GM21390 (cell line): ENCODE measurements around the gene TMEM86A.

ENCODE experiments used
- ATAC-seq: cut with Tn5 transposase; IDR thresholded peaks from one replicate; pipeline ENCODE4 v1.9.1; 2021; ENCODE audit not compliant: unreplicated experiment

Gene TMEM86A

DNA sequence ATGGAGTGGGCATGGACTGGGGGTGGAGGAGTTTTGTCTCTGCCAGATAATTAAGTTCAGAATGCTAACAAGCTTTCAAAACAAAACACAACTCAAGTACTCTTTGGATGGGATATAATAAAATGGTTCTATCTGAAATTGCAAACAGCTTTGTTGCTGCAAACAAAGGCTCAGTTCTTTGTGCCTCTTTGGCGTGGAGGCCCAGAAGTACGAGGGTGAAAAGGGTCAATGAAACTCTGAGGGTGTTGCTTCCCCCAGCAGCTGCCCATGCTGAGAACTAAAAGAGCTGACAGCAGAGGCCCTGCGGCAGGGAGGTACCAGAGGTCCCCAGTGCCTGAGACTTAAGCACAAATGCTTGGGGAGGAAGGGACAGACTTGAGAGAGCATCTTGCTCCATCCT is 53.9 kb downstream of the TMEM86A start:
- ATAC-seq = no peak

DNA sequence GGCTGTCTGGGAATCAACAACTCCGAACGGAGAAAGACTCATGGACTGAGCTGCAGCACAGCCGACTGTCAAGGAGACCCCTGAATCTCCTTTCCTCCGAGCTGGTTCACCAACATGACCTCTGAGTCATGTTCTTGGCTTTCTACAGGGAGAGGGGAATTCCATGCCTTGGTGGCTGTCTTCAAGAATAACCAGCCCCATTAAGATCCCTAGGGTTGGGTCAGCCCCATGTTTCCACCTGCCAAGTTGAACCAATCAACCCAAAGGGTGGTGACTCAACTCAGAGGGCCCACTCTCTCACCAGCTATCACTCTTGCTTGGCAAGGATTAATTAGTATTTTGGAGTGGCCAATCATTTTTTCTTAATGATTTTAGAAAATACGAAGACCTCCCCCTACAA is 55.7 kb downstream of the TMEM86A start:
- ATAC-seq = no peak
